KBM-7 (cell line): Measurements from ENCODE around the gene CTNND2.

Experiments
- DNase-seq: peaks from one replicate; pipeline ENCODE4 v3.0.0-alpha.2; 2015
- in situ Hi-C: fragments of 300-500 bp; cut with MboI; formaldehyde crosslinking; loops from 2 replicates; pipeline ENCODE4 v1.14.3; 2020; ENCODE audit warnings: low sequenced_read_pairs, low pct_unique_long_range_greater_than_20kb, mixed read lengths

The CTNND2 gene

DNA sequence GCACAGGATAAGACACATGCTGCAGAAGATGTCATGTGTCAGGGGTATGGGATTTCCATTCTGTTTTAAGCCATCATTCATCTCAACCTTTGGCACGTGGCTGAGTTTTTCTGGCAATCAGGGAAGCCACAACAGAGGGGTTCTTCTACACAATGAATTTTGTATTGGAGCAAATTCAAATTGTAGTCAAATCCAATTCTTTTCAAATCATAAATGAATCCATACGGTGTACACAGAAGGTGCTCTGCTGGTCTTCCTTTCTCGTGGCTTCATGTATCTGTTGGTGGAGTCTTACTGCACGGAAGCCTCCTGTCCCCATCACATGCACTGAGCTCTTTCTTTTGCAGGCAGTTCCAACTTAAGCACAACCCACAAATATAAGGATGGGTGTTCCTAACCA, 706.5 kb downstream of the CTNND2 start:
- in situ Hi-C loops: no loop called here
- DNase-seq: no peak

- no peak for DNase-seq
- in situ Hi-C loops: no loop called here
These were observed 712.6 kb downstream of the CTNND2 start for GRCh38 chr5:11191673-11192072.

DNA sequence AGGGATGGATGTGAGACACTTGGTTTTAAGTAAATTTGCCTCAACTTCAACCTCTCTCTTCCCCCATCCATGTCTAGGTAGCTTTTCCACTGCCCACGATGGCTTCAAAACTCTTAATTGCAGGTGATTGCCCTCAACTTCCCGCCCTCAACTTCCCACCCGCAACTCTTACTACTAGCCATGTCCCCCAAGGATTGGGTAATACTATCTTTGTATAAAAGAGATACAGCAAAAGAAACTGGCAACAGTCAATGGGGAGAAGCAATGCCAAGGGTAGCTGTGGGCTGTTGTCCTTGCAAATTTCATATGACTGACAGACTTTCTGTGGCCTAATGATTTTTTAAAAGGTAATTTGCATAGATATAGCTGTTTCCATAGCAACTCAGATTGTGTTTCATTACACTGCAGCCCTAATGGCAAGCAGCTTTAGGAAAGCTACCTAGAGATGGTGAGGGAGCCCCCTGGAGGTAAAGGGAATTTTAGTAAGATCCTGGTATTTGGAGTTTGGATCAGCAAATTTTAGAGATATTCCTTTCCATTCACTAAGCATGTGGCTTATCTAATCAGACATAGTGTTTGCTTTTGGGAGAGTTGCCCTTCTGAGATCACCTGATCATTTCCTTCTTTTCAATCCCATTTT, 721.7 kb downstream of the CTNND2 start:
- DNase-seq: peak; percentile 52
- in situ Hi-C loops: no loop called here

DNA sequence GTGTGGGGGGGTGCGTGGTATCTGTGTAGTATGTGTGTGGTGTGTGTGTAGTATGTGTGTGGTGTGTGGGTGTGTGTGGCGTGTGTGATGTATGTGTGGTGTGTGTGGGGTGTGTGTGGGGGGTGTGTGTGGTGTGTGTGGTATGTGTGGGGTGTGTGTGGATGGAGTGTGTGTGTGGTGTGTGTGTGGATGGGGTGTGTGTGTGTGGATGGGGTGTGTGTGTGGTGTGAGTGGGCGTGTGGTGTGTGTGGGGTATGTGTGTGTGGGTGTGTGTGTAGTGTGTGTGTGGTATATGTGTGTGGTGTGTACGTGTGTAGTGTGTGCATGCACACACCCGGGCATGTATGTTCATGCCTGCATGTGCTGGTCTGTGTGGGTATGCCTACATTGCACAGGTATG, 722.3 kb downstream of the CTNND2 start:
- in situ Hi-C loops: no loop called here
- DNase-seq: no peak

GRCh38 chr5:11180890-11181289, 723.4 kb downstream of the CTNND2 start:
- in situ Hi-C loops: no loop called here
- no peak for DNase-seq

- in situ Hi-C loops: no loop called here
- DNase-seq: no peak
These were observed 726.1 kb downstream of the CTNND2 start for GRCh38 chr5:11177999-11178711.

GRCh38 chr5:11174591-11174990, 729.7 kb downstream of the CTNND2 start:
- in situ Hi-C loops: no loop called here
- DNase-seq: no peak

DNA sequence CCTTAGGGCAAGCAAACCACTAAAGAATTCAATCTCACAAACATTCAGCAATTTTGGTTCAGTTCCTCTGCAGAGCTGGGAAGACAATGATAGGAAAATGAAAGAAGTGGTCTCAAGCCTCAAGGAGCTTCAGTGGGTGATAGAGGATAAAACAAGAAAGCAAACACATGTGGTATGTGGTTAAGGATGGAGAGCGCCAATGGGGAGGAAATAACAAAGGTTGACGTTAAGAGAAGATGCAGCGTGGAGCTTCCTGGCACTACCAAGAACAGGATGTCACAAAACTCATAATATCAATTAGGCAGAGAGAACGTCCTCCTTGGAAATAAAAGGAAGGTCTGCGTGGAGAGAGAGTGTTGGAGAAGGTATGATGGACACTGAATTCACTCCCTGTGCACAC, 731.8 kb downstream of the CTNND2 start:
- in situ Hi-C loops: no loop called here
- DNase-seq: no peak

GRCh38 chr5:11171236-11171635, 733.0 kb downstream of the CTNND2 start:
- in situ Hi-C loops: no loop called here

GRCh38 chr5:11166923-11167322, 737.3 kb downstream of the CTNND2 start:
- in situ Hi-C loops: no loop called here
- no peak for DNase-seq

More at GRCh38 chr5:11171236-11171635, 733.0 kb downstream of the CTNND2 start:
- no peak for DNase-seq

- no peak for DNase-seq
- in situ Hi-C loops: no loop called here
These were observed 739.5 kb downstream of the CTNND2 start for GRCh38 chr5:11164531-11165294.

- in situ Hi-C loops: no loop called here
- no peak for DNase-seq
These were observed 747.1 kb downstream of the CTNND2 start for GRCh38 chr5:11157132-11157531.

DNA sequence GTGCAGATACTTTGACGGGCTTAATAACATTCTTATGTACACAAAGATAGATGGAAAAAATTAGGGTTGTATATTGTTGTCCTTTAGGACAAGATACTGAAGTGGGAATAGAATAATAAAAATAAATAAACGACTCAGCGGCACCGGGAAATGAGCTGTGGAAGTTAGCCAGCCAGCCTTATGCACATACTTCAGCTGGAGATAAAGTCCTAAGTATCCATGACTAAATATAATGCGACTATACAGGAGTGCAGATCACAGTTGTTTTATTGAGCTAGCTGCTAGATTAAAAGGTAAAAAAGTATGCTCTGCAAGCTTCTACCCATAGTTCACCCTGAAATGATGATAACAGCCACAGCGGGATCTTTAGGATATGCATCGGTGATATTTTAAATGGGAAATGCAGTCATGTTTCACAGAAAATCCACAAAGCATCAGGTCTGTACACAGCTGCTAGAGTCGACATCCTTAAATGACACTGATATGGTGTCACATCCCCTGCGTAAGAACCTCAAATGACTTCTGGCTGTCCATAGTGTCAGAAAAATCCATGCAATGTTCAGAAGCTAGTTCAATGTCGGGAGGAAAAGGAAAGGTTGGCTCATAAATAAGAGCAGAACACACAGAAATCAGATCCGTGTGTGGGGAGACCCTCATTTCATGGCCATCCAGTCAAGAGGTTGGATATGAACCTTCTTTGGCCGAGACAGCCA, 750.4 kb downstream of the CTNND2 start:
- no peak for DNase-seq
- in situ Hi-C loops: no loop called here

- DNase-seq: no peak
- in situ Hi-C loops: no loop called here
These were observed 751.9 kb downstream of the CTNND2 start for GRCh38 chr5:11152368-11152767.

DNA sequence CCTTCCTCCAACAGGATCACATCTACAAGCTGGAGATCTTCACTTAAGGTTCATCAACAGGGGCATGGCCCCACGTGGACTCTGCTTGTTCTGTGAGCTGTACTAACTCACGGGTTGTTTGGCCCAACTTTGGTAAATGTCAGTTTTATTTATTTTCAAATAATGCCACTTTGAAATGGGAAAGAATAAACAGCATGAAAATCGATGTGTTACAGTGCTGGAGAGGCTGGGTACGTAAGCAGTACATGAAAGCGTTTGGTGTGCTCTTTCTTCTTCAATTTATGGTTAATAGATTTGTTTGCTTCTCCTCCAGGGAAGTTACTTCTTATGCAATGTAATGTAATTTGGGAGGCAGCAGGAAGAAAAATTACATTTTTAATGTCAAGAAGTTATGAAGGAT, 753.3 kb downstream of the CTNND2 start:
- in situ Hi-C loops: no loop called here

GRCh38 chr5:11148810-11149539, 755.3 kb downstream of the CTNND2 start:
- in situ Hi-C loops: no loop called here
- no peak for DNase-seq

More for the DNA sequence above, 753.3 kb downstream of the CTNND2 start:
- DNase-seq: no peak

GRCh38 chr5:11146171-11146570, 758.1 kb downstream of the CTNND2 start:
- in situ Hi-C loops: no loop called here
- no peak for DNase-seq

DNA sequence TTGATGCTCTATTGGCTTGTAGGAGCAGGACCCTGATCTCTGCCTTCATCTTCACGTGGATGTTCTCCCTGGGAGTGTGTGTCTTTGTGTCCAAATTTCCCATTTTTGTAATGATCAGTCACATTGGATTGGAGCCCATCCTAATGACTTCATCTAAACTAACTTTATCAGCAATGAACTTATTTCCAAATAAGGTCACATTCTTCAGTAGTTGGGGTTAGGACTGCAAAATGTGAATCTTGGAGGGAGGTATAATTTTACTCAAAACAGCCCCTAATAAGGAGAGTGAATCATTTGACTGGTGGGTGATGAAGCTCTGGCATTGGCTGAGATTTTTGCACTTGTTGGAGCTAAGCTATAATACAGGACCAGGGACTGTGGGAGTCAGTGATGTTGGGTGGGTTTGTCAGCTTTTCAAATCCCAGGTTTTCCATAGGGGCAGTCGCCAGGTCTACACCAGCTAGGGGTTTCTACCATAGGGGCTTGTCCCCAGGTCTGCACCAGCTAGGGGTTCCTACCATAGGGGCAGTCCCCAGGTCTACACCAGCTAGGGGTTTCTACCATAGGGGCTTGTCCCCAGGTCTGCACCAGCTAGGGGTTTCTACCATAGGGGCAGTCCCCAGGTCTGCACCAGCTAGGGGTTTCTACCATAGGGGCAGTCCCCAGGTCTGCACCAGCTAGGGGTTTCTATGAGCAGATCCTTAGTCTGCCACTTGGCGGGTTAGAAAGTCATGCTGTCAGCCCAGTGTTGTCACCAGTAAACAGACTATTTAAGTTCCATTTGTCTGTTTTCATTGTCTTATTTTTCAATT, 760.6 kb downstream of the CTNND2 start:
- no peak for DNase-seq
- in situ Hi-C loops: no loop called here
